Right atrium auricular region (tissue), 2 donors: Measurements from ENCODE around the gene CENPH. TPM values are rescaled to one million over a fixed set of nuclear protein-coding genes. Genes with fewer than 3 reads are reported as not detected.

Experiments used
- DNase-seq: peaks from one replicate; pipeline ENCODE4 v3.0.0-alpha.2; 2019; ENCODE audit warnings: low spot score
- H3K27ac ChIP-seq, 2 donors: fragments of 200-600 bp; sonication (generic); 1 replicate in 1 of 2; 2 replicates in 1 of 2; pipeline ENCODE4 v1.5.1; 2016 to 2019
- H3K27me3 ChIP-seq, 2 donors: fragments of 200-600 bp; sonication (generic); one replicate each; pipeline versions ENCODE4 v1.5.1 to v1.6.0; 2017 to 2019
- H3K36me3 ChIP-seq: fragments of 200-600 bp; sonication (generic); one replicate; pipeline ENCODE4 v1.5.1; 2016
- H3K4me1 ChIP-seq, 2 donors: fragments of 200-600 bp; sonication (generic); one replicate each; pipeline versions ENCODE4 v1.5.1 to v1.6.0; 2017 to 2019
- H3K4me3 ChIP-seq, 2 donors: fragments of 200-600 bp; sonication (generic); 1 replicate in 1 of 2; 2 replicates in 1 of 2; pipeline ENCODE4 v1.5.1; 2017 to 2019; ENCODE audit warnings: mild to moderate bottlenecking in 1 of 2, moderate library complexity in 1 of 2
- H3K9me3 ChIP-seq, 2 donors: fragments of 200-600 bp; sonication (generic); one replicate each; pipeline ENCODE4 v1.5.1; 2019
- total RNA-seq, 2 donors: library from RNA; depleted of rRNA; stranded (reverse); fragments of >200 nt; gene quantifications; one replicate each; pipeline ENCODE4 v1.1.0, GENCODE V29; 2016
- TF ChIP-seq, protein P1 (sequence below), 2 donors: fragments of 200-600 bp; sonication (generic); IDR thresholded peaks; one replicate each; pipeline ENCODE4 v1.5.1; 2019; ENCODE audit warnings: antibody characterized with exemption in 2 of 2

CENPH gene
- total RNA-seq, 2 donors from 2014 or later, result 1.3 to 2.0 TPM

DNA sequence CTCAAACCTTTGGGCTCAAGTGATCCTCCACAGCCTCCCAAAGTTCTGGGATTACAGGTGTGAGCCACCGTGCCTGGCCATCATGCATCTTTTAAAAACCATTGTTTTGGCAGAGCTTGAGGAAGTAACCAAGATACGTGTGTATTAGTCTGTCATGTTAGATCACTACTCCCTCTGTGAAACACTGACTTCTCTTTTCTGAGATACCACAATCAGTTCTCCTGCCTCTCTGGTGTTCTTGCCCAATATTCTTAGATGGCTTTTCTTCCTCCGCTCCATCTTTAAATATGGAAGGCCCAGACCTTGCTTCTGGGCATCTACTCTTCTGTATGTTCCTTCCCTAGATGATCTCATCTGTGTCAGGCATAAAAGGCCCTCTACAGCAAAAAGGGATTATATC, 36.7 kb upstream of the CENPH start:
- TF ChIP-seq, protein P1, sequence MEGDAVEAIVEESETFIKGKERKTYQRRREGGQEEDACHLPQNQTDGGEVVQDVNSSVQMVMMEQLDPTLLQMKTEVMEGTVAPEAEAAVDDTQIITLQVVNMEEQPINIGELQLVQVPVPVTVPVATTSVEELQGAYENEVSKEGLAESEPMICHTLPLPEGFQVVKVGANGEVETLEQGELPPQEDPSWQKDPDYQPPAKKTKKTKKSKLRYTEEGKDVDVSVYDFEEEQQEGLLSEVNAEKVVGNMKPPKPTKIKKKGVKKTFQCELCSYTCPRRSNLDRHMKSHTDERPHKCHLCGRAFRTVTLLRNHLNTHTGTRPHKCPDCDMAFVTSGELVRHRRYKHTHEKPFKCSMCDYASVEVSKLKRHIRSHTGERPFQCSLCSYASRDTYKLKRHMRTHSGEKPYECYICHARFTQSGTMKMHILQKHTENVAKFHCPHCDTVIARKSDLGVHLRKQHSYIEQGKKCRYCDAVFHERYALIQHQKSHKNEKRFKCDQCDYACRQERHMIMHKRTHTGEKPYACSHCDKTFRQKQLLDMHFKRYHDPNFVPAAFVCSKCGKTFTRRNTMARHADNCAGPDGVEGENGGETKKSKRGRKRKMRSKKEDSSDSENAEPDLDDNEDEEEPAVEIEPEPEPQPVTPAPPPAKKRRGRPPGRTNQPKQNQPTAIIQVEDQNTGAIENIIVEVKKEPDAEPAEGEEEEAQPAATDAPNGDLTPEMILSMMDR (IDR thresholded peaks at IDR 0.05), result no peak
- no peaks in the 10 kb centered on the region for H3K9me3 ChIP-seq
- no peak overlapping the region for H3K4me3 ChIP-seq
- H3K4me1 ChIP-seq, result no peaks in the 10 kb centered on the region
- no peaks in the 10 kb centered on the region for H3K36me3 ChIP-seq
- DNase-seq, result no peak
- H3K27me3 ChIP-seq, result no peaks in the 10 kb centered on the region
- H3K27ac ChIP-seq, result no peak overlapping the region

DNA sequence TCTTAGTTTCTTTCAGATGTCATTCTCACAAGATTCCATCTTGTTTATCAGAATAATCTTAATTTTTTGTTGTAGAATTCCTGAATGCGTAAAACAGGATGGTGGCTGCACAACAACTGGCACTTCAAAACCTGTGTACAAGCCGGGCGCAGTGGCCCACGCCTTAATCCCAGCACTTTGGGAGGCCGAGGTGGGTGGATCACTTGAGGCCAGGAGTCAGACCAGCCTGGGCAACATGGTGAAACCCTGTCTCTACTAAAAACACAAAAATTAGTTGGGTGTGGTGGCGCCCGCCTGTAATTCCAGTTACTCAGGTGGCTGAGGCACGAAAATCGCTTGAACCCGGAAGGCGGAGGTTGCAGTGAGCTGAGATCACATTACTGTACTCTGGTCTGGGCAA, 32.9 kb upstream of the CENPH start:
- no peaks in the 10 kb centered on the region for H3K9me3 ChIP-seq
- no peaks in the 10 kb centered on the region for H3K4me1 ChIP-seq
- H3K27ac ChIP-seq, result no peak overlapping the region
- DNase-seq, result no peak
- no peak overlapping the region for H3K4me3 ChIP-seq
- no peaks in the 10 kb centered on the region for H3K27me3 ChIP-seq
- H3K36me3 ChIP-seq, result no peaks in the 10 kb centered on the region
- TF ChIP-seq, protein P1 (IDR thresholded peaks at IDR 0.05), result no peak

DNA sequence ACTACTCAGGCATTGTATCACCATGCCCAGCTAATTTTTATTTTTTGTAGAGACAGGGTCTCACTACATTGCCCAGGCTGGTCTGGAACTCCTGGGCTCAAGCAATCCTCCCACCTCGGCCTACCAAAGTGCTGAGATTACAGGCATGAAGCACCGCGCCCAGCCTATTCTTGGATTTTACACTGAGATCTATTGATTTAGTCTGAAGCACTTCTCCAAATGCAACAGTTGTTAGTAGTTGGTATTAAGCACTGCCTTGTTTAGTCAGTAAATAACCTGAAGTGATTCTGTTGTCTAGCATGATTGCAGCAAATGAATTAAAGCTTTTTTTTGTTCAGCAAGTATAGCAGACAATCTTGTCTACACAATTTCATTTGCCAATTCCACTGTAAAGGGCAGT, 31.3 kb upstream of the CENPH start:
- H3K27me3 ChIP-seq, result no peaks in the 10 kb centered on the region
- H3K4me1 ChIP-seq, result no peaks in the 10 kb centered on the region
- no peak overlapping the region for H3K4me3 ChIP-seq
- no peaks in the 10 kb centered on the region for H3K36me3 ChIP-seq
- H3K9me3 ChIP-seq, result no peaks in the 10 kb centered on the region
- DNase-seq, result no peak
- TF ChIP-seq, protein P1 (IDR thresholded peaks at IDR 0.05), result no peak
- no peak overlapping the region for H3K27ac ChIP-seq

DNA sequence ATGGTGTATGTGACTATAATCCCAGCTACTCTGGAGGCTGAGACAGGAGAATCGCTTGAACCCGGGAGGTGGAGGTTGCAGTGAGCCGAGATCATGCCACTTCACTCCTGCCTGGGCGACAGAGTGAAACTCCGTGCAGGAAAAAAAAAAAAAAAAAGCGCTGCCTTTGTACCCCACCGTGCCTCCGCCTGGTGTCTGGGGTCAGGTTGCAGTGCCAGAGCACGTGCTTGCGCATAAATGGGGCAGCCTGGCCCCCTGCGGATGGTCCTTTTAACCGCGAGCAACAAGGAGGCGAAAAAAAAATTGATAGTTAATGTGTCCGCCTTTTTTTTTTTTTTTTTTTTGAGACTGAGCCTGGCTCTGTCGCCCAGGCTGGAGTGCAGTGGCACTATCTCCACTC, 28.7 kb upstream of the CENPH start:
- TF ChIP-seq, protein P1 (IDR thresholded peaks at IDR 0.05), result no peak
- H3K36me3 ChIP-seq, result no peaks in the 10 kb centered on the region
- no peak overlapping the region for H3K4me3 ChIP-seq
- H3K27ac ChIP-seq, result no peak overlapping the region
- DNase-seq, result no peak
- H3K27me3 ChIP-seq, result no peaks in the 10 kb centered on the region
- H3K9me3 ChIP-seq, result no peaks in the 10 kb centered on the region
- no peaks in the 10 kb centered on the region for H3K4me1 ChIP-seq

DNA sequence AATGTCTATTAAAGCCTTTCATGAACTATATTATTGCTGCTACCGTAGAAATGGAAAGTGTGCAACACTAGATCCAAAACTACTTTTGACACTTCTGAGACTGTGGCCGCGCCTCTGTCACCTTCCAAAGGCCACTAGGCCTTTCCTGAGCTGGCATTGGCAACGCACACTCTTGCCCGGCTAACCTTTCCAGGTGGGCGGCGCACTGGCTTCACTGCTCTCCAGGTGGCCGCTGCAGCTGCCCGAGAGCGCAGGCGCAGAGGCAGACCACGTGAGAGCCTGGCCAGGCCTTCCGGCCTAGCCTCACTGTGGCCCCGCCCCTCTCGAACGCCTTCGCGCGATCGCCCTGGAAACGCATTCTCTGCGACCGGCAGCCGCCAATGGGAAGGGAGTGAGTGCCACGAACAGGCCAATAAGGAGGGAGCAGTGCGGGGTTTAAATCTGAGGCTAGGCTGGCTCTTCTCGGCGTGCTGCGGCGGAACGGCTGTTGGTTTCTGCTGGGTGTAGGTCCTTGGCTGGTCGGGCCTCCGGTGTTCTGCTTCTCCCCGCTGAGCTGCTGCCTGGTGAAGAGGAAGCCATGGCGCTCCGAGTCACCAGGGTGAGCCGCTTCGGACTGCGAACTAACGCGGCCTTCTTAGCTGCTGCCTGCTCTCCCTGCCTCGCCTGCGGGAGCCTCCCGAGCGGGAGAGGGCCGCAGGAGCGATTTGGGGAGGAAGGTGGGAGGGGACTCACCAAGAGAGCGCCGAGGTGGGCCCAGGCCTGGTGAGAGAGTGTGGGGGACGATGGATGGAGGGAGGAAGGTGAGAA, 22.5 kb upstream of the CENPH start, which contains the start of gene CCNB1:
Gene CCNB1, plus strand, starts transcription at position 465 of the 807 bp plus-strand sequence. Its CDS starts 113 bp downstream, at position 578.
- Histone ChIP-seq H3K27me3 (no peaks in the 10 kb centered on the region), H3K36me3 (no peaks in the 10 kb centered on the region), H3K4me3 (peak within 1 kb of the TSS; percentile 47 to 70), H3K27ac (peak within 1 kb of the TSS; percentile 13 to 46), H3K9me3 (no peaks in the 10 kb centered on the region), H3K4me1 (peaks cover 0 to 15% of the 10 kb centered on the region in 2 donors)
- TF ChIP-seq, protein P1 (IDR thresholded peaks at IDR 0.05), result peak in 1 of 2 donors; percentile 34
- DNase-seq, result peak; percentile 94
